Measurements from ENCODE around the gene MYL4.
"Not testable (repeated sequence)": the region's sequence is repeated elsewhere in the genome, so short reads cannot be mapped to it uniquely, and the experiment has no call there.

Gene MYL4

DNA sequence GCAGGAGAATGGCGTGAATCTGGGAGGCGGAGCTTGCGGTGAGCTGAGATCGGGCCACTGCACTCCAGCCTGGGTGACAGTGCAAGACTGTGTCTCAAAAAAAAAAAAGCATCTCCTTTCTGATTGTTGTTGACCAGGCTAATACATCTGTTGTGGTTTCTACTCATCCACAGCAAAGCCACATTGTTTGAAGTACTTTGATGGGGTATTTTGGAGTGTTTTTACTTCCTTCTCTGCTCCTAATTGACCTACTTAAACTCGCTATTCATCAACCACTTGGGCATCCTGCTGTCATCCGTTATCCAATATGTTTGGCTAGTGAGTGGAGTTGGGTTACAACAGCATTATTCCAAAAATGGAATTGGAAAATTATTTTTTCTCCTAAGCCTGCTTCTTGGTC, 16.6 kb upstream of the MYL4 start:
- no peak for DNase-seq (ENCODE audit: insufficient read length, low spot score)
- FAIRE-seq, result no peak

- DNase-seq (ENCODE audit: insufficient read length, low spot score) (no peak), FAIRE-seq (no peak)
These were observed 15.1 kb upstream of the MYL4 start for GRCh38 chr17:47193931-47194511.

- FAIRE-seq, result no peak
These were observed 11.3 kb upstream of the MYL4 start for GRCh38 chr17:47197821-47198220.

DNA sequence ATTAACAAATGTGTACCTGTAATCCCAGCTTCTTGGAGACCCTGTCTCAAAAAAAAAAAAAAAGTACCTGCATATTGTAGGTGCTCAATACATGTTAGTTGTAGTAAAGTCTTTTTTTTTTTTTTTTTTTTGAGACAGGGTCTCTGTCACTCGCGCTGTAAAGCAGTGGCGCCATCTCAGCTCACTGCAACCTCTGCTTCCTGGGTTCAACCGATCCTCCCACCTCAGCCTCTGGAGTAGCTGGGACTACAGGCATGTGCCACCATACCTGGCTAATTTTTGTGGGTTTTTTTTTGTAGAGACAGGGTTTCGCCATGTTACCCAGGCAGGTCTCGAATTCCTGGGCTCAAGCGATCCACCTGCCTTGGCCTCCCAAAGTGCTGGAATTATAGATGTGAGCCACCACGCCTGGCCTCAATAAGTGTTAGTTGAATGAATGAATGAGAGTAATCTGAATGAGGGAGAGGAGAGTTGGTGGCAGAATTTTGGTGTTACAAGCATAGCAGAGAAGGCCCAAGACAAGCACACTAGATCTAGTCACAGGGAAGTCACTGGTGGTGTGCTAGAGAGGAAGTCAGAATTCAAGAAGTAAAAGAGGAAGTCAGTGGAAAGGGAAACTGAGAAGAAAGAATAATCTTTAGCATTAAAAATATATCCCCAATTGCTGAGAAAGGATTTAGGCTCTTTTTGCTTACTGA, 9.4 kb upstream of the MYL4 start:
- FAIRE-seq, result no peak

More at GRCh38 chr17:47197821-47198220, 11.3 kb upstream of the MYL4 start:
- no peak for DNase-seq (ENCODE audit: insufficient read length, low spot score)

DNA sequence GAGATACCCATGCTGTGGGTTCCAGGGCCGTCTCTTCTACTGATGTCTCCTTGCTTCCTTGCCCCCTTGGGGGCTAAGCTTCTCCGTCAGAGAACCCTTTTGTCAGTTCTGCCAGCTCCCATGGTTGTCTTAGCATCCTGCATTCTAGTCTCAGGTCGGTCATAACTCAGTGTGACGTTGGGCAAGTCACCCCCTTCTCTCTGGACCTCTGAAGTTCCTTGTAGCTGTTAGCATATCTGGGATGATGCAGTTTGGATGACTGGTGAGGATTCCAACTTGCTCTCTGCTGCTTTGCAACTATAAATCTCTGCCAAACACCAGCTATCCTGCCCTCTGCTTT, 8.9 kb upstream of the MYL4 start:
- DNase-seq (ENCODE audit: insufficient read length, low spot score) (no peak), FAIRE-seq (no peak)

More for the DNA sequence above, 9.4 kb upstream of the MYL4 start:
- DNase-seq (ENCODE audit: insufficient read length, low spot score), result no peak

- no peak for DNase-seq (ENCODE audit: insufficient read length, low spot score)
- no peak for FAIRE-seq
These were observed 8.0 kb upstream of the MYL4 start for GRCh38 chr17:47201166-47201565.

DNA sequence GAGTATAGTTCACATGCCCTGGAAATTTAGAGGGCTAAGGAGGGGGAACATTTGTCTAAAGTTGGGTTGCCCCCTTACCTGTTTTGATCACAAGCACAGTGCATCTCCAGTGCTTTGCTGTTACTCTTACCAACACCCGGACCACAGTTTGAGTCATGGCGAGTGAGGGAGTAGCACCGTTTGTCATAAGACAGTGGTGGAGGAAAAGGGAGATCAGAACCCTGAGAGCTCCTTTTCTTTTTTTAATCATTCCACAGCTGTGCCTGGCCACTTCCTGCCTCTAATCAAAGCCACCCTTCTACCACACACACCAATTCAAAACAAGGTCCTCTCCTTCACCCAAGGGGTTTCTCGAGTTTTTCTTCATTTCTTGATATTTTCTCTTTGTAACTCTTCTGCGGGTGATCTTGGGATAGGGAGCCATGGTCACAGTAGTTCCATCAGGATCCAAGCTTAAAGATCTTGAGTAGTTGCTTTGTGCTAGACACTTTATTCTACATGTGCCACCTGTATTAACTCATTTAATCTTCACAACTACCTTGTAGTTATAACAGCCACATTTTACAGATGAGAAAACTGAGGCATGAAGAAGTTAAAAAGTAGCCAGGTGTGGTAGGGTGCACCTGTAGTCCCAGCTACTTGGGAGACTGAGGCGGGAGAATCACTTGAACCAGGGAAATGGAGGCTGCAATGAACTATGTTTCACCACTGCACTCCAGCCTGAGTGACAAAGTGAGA, 5.0 kb upstream of the MYL4 start:
- DNase-seq (ENCODE audit: insufficient read length, low spot score), result no peak
- FAIRE-seq, result no peak

DNA sequence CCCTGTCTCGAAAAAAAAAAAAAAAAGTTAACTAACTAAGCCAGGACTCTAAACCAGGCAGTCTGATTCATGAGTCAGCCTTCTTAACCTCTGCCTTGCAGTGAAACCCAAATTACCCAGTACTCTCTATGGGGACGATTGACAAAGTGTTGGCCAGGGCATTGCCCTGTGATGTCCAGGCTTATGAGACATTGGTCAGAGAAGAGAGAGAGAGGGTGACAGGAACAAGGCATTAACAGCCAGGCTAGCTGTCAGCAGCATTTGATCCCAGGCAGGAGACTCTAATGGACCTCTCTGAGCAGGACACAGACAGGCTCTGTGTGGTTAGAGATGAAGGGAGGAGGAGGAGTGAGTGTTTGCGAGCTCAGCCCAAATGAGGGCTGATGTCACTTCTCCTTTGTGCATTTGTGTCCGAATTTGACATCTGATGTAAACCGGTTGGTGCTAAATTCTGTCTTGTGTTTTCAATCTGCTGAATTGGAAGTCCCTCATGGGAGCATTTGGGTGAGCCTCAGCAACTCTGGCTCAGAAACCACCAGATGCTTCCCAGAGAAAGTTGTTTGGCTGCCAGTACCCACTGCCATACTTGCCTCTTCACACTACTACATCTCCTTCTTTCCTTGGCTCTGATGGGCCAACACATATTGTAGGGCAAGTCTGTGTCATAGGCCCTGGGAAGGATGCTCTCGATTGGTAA, 4.3 kb upstream of the MYL4 start:
- no peak for DNase-seq (ENCODE audit: insufficient read length, low spot score)
- no peak for FAIRE-seq

DNA sequence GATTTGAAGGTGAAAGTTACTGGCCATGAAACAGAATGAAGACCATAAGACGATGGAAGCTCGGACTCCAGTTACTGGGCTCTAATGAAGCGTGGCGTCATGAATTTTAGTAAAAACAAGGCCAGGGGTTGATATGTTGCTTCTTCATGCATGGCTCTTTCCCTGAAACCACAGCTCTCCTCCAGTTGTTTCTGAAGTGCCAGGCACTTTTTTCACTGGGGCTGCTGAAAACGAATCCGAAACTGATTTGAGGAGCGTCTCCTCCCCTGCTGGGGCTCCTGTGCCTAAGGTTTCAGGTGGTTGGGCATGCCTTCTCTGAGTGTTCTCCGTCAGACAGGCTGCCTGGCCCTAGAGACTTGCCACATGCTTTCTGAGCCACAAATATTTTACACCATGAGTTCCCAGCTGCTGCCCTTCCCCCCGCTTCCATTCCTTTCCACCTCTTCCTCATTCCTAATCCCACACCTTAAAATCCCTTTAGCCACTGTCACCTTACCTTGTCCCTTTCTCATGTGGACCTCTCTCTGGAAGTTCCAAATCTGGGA, 3.7 kb upstream of the MYL4 start:
- FAIRE-seq, result no peak
- no peak for DNase-seq (ENCODE audit: insufficient read length, low spot score)

GRCh38 chr17:47207143-47208067, 1.7 kb upstream of the MYL4 start:
- FAIRE-seq, result no peak
- no peak for DNase-seq (ENCODE audit: insufficient read length, low spot score)

DNA sequence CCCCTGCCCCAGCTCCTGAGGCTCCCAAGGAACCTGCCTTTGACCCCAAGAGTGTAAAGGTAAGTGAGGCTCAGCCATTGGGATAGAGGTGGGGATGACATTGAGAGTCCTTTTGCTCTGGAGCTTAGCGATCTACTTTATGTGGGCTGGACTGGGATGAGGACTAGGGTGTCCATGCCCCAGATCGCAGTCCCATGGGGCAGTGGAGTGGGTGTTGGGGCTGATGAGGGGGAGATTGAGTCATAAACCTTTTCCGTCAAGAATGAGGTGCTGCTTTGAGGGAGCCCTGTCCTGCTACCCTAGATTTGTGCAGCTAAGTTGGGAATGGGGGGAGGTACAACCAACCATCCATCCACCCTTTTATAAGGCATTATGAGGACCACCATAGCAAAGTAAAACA, 351 bp downstream of the MYL4 start:
- DNase-seq (ENCODE audit: insufficient read length, low spot score) (no peak), FAIRE-seq (no peak)

DNA sequence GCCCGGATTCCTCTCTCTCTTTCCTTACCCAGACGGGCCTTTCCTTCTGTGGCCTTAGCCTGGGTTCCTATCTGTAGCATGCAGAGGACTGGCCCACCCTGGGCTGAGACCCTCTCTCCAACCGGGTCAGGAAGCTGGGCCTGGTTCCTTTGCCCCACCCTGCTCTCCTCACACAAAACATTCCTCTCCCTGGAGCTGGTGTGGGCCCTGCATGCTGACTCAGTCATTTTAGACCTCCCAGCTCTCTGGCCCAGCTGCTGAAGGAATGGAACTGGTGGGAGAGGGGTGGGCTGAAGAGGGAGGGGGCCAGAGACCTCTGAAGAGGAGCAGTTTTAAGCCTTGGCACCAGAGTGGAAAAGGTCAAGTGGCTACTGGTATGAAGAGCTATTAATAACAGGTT, 957 bp downstream of the MYL4 start:
- no peak for FAIRE-seq
- no peak for DNase-seq (ENCODE audit: insufficient read length, low spot score)

DNA sequence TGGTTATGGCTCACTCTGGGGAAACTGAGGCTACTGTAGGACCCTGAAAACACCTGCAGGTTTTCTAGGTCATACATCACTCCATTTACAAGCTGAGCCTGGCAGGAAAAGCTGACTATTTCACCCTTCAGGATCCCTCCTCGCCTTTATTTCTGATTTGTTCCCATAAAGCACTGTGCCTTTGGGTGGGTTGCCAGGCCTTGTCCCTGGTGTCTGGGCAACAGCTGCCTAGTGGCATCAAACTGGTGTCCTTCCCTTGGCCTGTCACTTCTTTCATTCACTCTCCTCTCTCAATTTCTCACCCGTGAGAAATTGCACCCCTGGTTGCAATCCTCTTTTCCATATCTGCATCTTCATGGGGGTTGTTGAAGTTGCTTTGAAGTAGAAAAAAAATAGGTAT, 1.6 kb downstream of the MYL4 start:
- no peak for DNase-seq (ENCODE audit: insufficient read length, low spot score)
- no peak for FAIRE-seq

GRCh38 chr17:47212458-47212857, 3.3 kb downstream of the MYL4 start:
- FAIRE-seq, result no peak
- no peak for DNase-seq (ENCODE audit: insufficient read length, low spot score)

DNA sequence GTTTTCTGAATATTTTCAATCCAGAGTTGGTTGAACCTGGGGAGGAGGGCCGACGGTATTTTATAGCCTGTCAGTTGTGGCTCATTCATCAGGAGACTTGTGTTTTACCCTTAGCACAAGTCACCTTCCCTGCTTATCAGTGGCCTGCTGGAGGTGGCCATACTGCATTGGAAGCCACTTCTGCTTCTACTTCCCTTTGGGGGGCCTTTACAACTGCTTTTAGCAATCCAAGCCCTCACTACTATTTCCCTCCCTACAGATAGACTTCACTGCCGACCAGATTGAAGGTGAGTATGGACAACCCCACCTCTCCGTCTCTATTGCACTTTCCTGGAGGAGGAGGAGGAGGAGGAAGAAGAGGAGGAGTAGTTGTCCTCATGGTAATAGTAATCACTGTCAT, 4.4 kb downstream of the MYL4 start:
- DNase-seq (ENCODE audit: insufficient read length, low spot score) (no peak), FAIRE-seq (no peak)

DNA sequence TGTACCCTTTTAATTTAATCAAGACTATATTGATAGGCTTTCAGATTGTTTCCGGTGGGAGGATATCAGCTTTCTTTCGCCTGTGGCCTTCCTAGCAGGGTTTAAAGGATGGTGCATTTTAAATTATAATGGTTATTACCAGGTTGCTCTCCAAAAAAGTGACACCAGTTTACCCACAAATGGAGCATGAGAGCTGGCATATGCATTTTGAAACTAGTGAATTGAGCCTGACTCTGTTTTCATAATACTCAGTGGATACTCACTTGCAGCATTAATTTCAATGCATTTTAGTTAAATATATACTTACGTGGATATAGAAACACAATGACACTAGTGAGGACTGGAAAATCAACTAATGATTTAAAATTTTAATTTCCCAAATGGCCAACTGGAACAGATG, 5.8 kb downstream of the MYL4 start:
- FAIRE-seq (no peak), DNase-seq (ENCODE audit: insufficient read length, low spot score) (no peak)

DNA sequence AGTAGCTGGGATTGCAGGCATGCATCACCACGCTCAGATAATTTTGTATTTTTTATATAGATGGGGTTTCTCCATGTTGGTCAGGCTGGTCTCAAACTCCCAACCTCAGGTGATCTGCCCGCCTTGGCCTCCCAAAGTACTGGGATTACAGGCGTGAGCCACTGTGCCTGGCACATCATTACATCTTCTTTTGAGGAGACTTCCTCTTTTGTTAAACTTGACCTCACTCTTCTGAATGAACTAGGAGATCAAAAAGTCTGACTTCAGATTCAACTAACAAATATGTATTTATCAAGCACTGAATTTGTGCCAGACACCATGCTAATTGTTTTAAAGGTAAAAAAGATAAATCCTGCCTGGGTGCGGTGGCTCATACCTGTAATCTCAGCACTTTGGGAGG, 7.7 kb downstream of the MYL4 start:
- FAIRE-seq; DNase-seq (ENCODE audit: insufficient read length, low spot score): not testable (repeated sequence)

GRCh38 chr17:47217279-47217678, 8.1 kb downstream of the MYL4 start:
- FAIRE-seq; DNase-seq (ENCODE audit: insufficient read length, low spot score): not testable (repeated sequence)

GRCh38 chr17:47218896-47219430, 9.8 kb downstream of the MYL4 start:
- DNase-seq (ENCODE audit: insufficient read length, low spot score) (no peak), FAIRE-seq (peak; percentile 16)

Data from HTR-8/SVneo (cell line).